HG02981 (cell line): Measurements from ENCODE around the gene LRP1-AS.

Source experiments
- ATAC-seq: cut with Tn5 transposase; IDR thresholded peaks from one replicate; pipeline ENCODE4 v1.9.1; 2021; ENCODE audit warnings: mild to moderate bottlenecking, moderate library complexity; ENCODE audit not compliant: unreplicated experiment

Gene LRP1-AS

DNA sequence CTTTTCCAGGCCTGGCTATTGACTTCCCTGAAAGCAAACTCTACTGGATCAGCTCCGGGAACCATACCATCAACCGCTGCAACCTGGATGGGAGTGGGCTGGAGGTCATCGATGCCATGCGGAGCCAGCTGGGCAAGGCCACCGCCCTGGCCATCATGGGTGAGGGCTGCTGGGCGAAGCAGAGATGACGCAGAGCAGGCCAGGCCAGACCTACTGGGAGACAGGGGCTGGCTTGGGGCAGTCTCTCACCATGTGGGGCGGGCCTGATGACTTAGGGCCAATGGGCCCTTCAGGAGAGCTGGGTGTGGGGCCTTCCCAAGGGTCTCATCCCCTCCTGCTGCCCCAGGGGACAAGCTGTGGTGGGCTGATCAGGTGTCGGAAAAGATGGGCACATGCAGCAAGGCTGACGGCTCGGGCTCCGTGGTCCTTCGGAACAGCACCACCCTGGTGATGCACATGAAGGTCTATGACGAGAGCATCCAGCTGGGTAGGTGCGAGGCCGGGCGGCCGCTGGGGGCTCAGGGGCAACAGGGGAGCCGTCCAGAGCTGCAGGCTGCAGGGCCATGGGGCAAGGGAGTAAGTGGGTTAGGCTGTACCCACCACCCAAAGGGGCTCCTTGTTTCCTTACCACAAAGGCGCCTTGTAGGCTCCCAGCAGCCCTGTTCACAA lies 33.0 kb upstream of the LRP1-AS start:
- ATAC-seq = no peak

- ATAC-seq = no peak
Measured at GRCh38 chr12:57179331-57180086, 32.1 kb upstream of the LRP1-AS start.

DNA sequence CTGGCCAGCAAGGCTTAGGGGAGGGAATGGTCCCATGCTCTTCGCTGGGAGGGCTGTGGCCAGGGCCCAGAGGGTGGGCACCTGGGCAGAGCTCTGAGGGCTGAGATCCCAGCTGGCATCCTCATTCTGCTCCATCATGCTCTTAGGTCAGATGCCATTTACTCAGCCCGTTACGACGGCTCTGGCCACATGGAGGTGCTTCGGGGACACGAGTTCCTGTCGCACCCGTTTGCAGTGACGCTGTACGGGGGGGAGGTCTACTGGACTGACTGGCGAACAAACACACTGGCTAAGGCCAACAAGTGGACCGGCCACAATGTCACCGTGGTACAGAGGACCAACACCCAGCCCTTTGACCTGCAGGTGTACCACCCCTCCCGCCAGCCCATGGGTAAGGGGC lies 30.8 kb upstream of the LRP1-AS start:
- no peak for ATAC-seq

DNA sequence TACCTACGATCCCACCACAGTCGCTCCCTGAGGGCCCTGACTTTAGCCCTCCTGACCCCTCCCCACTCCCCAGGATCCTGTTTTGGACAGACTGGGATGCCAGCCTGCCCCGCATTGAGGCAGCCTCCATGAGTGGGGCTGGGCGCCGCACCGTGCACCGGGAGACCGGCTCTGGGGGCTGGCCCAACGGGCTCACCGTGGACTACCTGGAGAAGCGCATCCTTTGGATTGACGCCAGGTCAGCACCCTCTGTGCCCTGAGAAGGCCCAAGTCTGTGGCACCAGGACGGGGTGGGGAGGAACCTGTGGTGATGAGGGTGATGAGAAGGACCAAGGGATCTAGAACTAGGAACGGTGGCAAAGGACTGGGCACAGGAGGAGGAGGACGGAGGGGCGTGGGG lies 29.9 kb upstream of the LRP1-AS start:
- ATAC-seq = no peak

- ATAC-seq = no peak
Measured at GRCh38 chr12:57176846-57177245, 29.4 kb upstream of the LRP1-AS start.

GRCh38 chr12:57176139-57176477 lies 28.7 kb upstream of the LRP1-AS start:
- no peak for ATAC-seq

DNA sequence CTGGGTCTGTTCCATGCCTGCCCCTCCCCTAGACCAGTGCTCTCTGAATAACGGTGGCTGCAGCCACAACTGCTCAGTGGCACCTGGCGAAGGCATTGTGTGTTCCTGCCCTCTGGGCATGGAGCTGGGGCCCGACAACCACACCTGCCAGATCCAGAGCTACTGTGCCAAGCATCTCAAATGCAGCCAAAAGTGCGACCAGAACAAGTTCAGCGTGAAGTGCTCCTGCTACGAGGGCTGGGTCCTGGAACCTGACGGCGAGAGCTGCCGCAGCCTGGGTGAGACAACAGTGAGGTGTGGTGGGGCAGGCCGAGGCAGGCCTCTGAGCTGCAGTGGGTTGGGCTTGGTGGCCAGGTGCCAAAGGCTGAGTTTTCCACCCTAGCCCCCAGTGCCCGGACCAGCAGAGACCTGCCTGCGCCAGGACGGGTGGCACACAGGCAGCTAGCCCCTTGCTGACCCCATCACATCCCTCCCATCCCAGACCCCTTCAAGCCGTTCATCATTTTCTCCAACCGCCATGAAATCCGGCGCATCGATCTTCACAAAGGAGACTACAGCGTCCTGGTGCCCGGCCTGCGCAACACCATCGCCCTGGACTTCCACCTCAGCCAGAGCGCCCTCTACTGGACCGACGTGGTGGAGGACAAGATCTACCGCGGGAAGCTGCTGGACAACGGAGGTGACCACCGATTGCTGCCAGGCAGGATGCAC lies 28.2 kb upstream of the LRP1-AS start:
- no peak for ATAC-seq

DNA sequence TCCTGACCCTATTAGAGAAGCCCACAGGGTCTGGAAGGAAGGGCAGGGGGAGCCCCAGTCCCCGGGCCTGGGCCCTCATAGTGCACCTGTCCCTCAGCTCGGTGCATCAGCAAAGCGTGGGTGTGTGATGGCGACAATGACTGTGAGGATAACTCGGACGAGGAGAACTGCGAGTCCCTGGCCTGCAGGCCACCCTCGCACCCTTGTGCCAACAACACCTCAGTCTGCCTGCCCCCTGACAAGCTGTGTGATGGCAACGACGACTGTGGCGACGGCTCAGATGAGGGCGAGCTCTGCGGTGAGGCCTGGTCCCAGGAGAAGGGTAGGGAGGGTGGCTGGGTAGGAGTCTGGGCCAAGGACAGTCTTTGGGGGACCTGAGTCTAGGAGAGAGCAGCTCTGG lies 26.3 kb upstream of the LRP1-AS start:
- ATAC-seq = no peak

GRCh38 chr12:57173089-57173488 lies 25.7 kb upstream of the LRP1-AS start:
- no peak for ATAC-seq

DNA sequence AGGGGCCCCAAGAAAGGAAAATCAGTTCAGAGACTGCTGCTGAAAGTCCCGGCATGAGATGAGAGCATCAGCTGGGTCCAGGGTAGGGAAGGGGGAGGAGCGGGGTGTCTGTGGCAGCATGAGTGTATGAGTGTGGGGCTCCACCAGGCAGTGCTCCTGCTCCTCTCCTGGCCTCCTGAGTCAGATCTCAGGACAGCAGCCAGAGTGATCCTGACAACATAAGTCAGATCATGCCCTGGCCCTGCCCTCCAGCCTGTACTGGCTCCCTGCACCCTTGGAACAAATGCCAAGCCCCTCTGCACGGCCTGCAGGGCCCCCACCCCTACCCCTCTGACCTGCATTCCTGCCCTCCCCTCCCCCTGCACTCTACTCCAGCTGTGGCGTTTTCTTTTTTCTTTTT lies 24.2 kb upstream of the LRP1-AS start:
- ATAC-seq = no peak

DNA sequence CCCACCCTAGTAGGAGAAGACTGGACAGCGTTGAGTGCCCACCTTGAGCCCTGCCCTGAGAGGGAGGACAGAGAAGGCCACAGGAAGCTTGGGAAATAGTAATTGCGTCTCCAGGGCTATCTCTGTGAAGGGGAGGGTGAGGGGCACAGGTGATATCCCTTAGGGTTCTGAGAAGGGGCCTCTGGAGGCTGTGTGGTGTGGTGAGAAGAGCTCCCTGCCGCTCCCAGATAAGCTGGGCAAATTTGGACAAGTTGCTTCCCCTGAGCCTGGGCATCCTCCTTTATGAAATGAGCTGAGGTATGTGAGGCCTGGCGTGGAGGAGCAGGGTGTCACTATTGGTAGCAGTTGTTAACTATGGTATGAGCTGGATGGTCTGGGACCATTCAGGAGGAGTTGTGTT lies 23.5 kb upstream of the LRP1-AS start:
- no peak for ATAC-seq

DNA sequence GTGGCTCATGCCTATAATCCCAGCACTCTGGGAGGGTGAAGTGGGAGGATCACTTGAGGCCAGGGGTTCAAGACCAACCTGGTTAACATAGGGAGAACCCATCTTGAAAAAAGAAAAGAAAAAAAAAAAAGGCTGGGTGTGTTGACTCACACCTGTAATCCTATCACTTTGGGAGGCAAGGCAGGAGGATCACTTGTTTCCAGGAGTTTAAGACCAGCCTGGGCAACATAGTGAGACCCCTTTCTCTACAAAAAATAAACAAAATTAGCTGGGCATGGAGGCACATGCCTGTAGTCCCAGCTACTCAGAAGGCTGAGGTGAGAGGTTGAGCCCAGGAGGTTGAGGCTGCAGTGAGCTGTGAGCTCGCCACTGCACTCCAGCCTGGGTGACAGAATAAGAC lies 23.0 kb upstream of the LRP1-AS start:
- ATAC-seq = no peak

- no peak for ATAC-seq
Measured at GRCh38 chr12:57169969-57170368, 22.6 kb upstream of the LRP1-AS start.

GRCh38 chr12:57169046-57169795 lies 21.8 kb upstream of the LRP1-AS start:
- no peak for ATAC-seq

DNA sequence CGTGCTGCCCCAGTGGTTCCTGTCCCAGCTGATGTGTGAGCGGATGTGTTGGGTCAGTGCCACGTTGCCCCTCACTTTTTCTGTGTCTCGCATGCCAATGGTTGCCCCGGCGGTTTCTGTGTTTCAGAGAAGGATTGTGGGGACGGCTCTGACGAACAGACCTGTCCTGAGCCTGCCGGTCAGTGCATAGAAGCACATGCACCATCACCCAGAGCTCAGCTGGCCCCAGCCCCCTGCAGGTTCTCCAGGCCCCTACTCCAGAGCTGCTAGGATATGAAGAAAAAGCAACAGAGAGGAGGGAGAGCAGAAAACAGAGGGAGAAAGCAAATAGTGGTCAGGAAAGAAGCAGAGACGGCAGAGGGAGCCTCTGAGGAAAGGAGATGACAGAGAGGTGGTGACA lies 20.6 kb upstream of the LRP1-AS start:
- ATAC-seq = no peak

GRCh38 chr12:57166971-57167371 lies 19.6 kb upstream of the LRP1-AS start:
- ATAC-seq = no peak

DNA sequence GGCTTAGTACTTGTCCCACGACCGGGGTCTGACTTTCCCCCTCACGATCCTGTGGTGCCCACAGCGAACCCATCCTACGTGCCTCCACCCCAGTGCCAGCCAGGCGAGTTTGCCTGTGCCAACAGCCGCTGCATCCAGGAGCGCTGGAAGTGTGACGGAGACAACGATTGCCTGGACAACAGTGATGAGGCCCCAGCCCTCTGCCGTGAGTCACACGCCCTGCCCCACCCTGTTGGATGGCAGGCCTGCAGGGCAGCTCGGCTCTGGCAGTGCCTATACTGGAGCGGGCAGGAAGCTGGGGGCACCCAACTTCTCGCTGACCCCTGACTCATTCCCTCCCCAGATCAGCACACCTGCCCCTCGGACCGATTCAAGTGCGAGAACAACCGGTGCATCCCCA lies 18.3 kb upstream of the LRP1-AS start:
- ATAC-seq = no peak

- no peak for ATAC-seq
Measured at GRCh38 chr12:57164966-57165625, 17.7 kb upstream of the LRP1-AS start.

DNA sequence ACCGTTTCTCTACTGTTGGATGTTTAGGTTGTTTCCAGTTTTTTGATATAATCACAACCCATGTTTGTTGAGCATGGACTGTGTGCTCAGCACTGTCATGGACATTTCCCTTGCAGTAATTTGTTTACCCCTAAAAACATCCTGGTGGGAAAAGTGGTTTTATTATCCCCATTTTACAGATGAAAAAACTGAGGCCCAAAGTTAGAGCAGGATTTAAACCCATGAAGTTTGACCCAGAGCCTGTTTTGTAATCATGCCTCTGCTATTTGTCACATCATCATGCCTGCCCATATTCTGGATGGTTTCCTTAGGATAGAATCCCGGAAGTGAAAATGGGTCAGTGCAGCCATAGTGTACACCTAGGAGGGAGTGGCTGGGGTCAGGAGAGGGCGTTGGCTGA lies 17.0 kb upstream of the LRP1-AS start:
- no peak for ATAC-seq

DNA sequence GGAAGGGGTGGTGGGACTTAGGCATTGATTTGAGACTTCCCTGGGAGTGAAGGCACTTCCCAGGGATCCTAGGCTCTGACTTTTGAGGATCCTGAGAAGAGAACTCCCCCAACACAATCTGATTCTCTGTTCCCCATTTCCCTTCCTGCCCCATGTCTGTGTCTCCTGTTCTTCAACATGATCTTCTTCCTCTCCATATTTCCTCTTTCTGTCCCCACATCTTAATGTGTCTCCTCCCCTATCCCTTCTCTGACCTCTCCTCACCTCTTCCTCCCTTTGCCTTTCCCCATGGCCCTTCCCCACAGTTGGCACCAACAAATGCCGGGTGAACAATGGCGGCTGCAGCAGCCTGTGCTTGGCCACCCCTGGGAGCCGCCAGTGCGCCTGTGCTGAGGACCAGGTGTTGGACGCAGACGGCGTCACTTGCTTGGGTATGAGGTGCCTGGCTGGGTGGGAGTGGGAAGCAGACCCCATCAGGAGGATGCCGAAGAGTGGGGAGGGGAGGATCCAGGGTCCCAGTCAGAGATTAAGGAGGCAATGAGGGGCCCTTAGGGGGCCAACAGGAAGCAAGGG lies 15.2 kb upstream of the LRP1-AS start:
- ATAC-seq = no peak

GRCh38 chr12:57161491-57161890 lies 14.1 kb upstream of the LRP1-AS start:
- no peak for ATAC-seq
